Ascending aorta (tissue), 2 donors: ENCODE results near the gene NOSIP. TPM values are rescaled to one million over a fixed set of nuclear protein-coding genes. Genes with fewer than 3 reads are reported as not detected.

ENCODE experiments used
- DNase-seq, 2 donors: peaks; one replicate each; pipeline ENCODE4 v3.0.0-alpha.2; 2019; ENCODE audit warnings: low spot score in 2 of 2
- H3K27ac ChIP-seq, 2 donors: fragments of 200-600 bp; sonication (generic); one replicate each; pipeline ENCODE4 v1.5.1; 2016 to 2017; ENCODE audit warnings: mild to moderate bottlenecking in 1 of 2
- H3K27me3 ChIP-seq: fragments of 200-600 bp; sonication (generic); one replicate; pipeline ENCODE4 v1.5.1; 2017
- H3K36me3 ChIP-seq, 2 donors: fragments of 200-600 bp; sonication (generic); one replicate each; pipeline ENCODE4 v1.5.1; 2016
- H3K4me1 ChIP-seq, 2 donors: fragments of 200-600 bp; sonication (generic); one replicate each; pipeline ENCODE4 v1.5.1; 2016 to 2017; ENCODE audit warnings: mild to moderate bottlenecking in 1 of 2
- H3K4me3 ChIP-seq, 2 donors: fragments of 200-600 bp; sonication (generic); one replicate each; pipeline ENCODE4 v1.5.1; 2016 to 2017; ENCODE audit warnings: mild to moderate bottlenecking in 1 of 2
- H3K9me3 ChIP-seq, 2 donors: fragments of 200-600 bp; sonication (generic); one replicate each; pipeline ENCODE4 v1.5.1; 2016
- CTCF ChIP-seq, 3 experiments: fragments of 200-600 bp in 2 of 3; fragments of 450-650 bp in 1 of 3; sonication (generic) in 2 of 3; IDR thresholded peaks; one replicate each; pipeline ENCODE4 v1.5.1; 2016 to 2019; ENCODE audit warnings: antibody characterized with exemption in 3 of 3, mild to moderate bottlenecking in 1 of 3, moderate library complexity in 1 of 3
- intact Hi-C: fragments of 100-400 bp; cut with DNase I; formaldehyde crosslinking; loops from one replicate; pipeline ENCODE4 v1.15.1; 2023
- total RNA-seq: library from RNA; depleted of rRNA; stranded (reverse); fragments of >200 nt; gene quantifications from one replicate; pipeline ENCODE4 v1.1.0, GENCODE V29; 2016

The NOSIP gene
- total RNA-seq, 1 donor from 2014 or later, result 85.3 TPM

GRCh38 chr19:49558591-49558990, 21.8 kb downstream of the NOSIP start:
- Histone ChIP-seq H3K4me1 (no peaks in the 10 kb centered on the region), H3K27me3 (no peaks in the 10 kb centered on the region), H3K4me3 (no peak overlapping the region), H3K9me3 (no peaks in the 10 kb centered on the region), H3K27ac (no peak overlapping the region), H3K36me3 (peaks cover 43 to 52% of the 10 kb centered on the region in 2 donors)
- no peak for DNase-seq
- intact Hi-C loops, result no loop called here
- TF ChIP-seq CTCF (IDR thresholded peaks at IDR 0.05), result no peak

- no peak for TF ChIP-seq CTCF (IDR thresholded peaks at IDR 0.05)
- Histone ChIP-seq H3K27ac (no peak overlapping the region), H3K27me3 (no peaks in the 10 kb centered on the region), H3K4me3 (no peak overlapping the region), H3K4me1 (no peaks in the 10 kb centered on the region), H3K36me3 (peaks cover 45 to 52% of the 10 kb centered on the region in 2 donors), H3K9me3 (no peaks in the 10 kb centered on the region)
- no peak for DNase-seq
- intact Hi-C loops, result no loop called here
Observed at GRCh38 chr19:49557641-49558325, 22.6 kb downstream of the NOSIP start.

- H3K9me3 ChIP-seq, result no peaks in the 10 kb centered on the region
- H3K27ac ChIP-seq, result peak overlapping the region in 1 of 2 donors; percentile 14
- no peak for TF ChIP-seq CTCF (IDR thresholded peaks at IDR 0.05)
- H3K27me3 ChIP-seq, result no peaks in the 10 kb centered on the region
- no peak overlapping the region for H3K4me3 ChIP-seq
- no peak for DNase-seq
- H3K36me3 ChIP-seq, result peaks cover 47 to 52% of the 10 kb centered on the region in 2 donors
- intact Hi-C loops, result no loop called here
- H3K4me1 ChIP-seq, result no peaks in the 10 kb centered on the region
Observed at GRCh38 chr19:49556412-49557398, 23.7 kb downstream of the NOSIP start.

- no peak for TF ChIP-seq CTCF (IDR thresholded peaks at IDR 0.05)
- Histone ChIP-seq H3K4me1 (no peaks in the 10 kb centered on the region), H3K27ac (peak overlapping the region in 1 of 2 donors; percentile 14), H3K36me3 (peaks cover 47 to 52% of the 10 kb centered on the region in 2 donors), H3K9me3 (no peaks in the 10 kb centered on the region), H3K27me3 (no peaks in the 10 kb centered on the region), H3K4me3 (no peak overlapping the region)
- peak in 1 of 2 donors; percentile 73 for DNase-seq
- intact Hi-C loops, result no loop called here
Observed at GRCh38 chr19:49555600-49556411, 24.6 kb downstream of the NOSIP start.

- Histone ChIP-seq H3K4me3 (no peak overlapping the region), H3K27me3 (no peaks in the 10 kb centered on the region), H3K36me3 (peaks cover 44 to 48% of the 10 kb centered on the region in 2 donors), H3K27ac (peak overlapping the region in 1 of 2 donors; percentile 23), H3K9me3 (no peaks in the 10 kb centered on the region), H3K4me1 (no peaks in the 10 kb centered on the region)
- no peak for TF ChIP-seq CTCF (IDR thresholded peaks at IDR 0.05)
- intact Hi-C loops, result no loop called here
- DNase-seq, result no peak
Observed at GRCh38 chr19:49554701-49555181, 25.6 kb downstream of the NOSIP start.
